H4 (cell line): ENCODE measurements around the gene NLGN4Y. TPM values are rescaled to one million over a fixed set of nuclear protein-coding genes. Genes with fewer than 3 reads are reported as not detected.
A peak's percentile ranks its signal among the peaks of the same experiment; 100 is the strongest.

Experiments used
- DNase-seq: peaks from one replicate; pipeline ENCODE4 v3.0.0-alpha.2; 2015; ENCODE audit warnings: low spot score
- total RNA-seq: library from RNA; depleted of rRNA; stranded (reverse); fragments of >200 nt; shearing (Covaris generic); gene quantifications from 2 replicates; pipeline ENCODE4 v1.2.3, GENCODE V29; 2014; rRNA removed

Gene NLGN4Y
- 6.1 and 7.1 TPM in 2 replicates for total RNA-seq

DNA sequence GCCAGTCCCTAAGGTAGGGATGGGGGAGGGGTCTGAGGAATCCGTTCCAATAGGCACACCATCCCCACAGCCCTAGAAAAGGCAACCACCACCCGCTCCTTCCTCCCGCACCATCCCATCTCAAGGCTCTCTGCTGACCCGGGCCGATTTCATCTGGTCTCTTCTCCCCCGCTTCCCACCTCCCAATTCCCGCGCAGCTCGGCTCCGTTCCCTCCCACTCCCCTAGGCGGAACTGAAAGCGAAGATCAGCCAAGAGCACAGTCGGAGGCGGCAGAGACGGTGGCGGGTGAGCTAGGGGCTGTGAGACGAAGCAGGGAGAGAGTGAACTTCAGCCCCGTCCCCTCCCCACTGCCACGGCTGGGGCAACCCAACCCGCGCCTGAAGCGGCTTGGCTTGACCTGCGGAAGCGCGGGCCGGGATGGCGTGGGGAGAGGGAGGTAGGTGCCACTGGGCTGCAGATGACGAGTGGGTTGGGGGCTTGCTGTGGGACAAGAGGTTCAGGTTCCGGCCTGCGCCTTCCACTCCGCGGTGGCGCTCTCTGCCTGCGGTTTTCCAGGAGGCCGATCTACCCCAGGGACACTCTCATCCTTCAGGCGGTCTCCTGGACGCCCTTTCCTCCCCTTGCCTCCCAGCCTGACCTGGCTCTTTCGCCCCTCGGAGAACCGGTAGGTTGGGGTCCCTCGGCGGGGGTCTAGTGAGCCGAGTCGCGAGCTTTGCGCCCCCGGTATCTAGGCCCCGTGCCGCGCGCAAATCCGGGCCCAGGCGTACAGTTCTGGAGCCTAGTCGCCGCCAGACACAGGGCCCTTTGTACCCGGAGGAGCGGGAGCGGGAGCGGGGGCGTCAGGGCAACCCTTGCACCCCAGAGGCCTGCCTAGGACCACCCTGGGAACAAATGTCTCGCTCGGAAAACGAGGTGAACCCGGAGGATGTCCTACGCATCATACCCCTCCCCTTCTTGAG, at the start of gene NLGN4Y:
Gene NLGN4Y (plus strand): TSS at position 258 of the 960 bp plus-strand sequence. CDS start 97,591 bp downstream, outside the sequence.
- peak; percentile 4 for DNase-seq

GRCh38 chrY:14485935-14486334, 38.4 kb upstream of the NLGN4Y start:
- no peak for DNase-seq

GRCh38 chrY:14490226-14490625, 34.1 kb upstream of the NLGN4Y start:
- DNase-seq = no peak

GRCh38 chrY:14498071-14498470, 26.3 kb upstream of the NLGN4Y start:
- no peak for DNase-seq

- DNase-seq = no peak
Observed at GRCh38 chrY:14504592-14504991, 19.7 kb upstream of the NLGN4Y start.

GRCh38 chrY:14522379-14522950, 1.9 kb upstream of the NLGN4Y start:
- DNase-seq = no peak

- no peak for DNase-seq
Observed at GRCh38 chrY:14523491-14524271, 648 bp upstream of the NLGN4Y start.

- peak; percentile 2 for DNase-seq
Observed at GRCh38 chrY:14525315-14525714, 986 bp downstream of the NLGN4Y start.

GRCh38 chrY:14528361-14528760, 4.0 kb downstream of the NLGN4Y start:
- no peak for DNase-seq

DNA sequence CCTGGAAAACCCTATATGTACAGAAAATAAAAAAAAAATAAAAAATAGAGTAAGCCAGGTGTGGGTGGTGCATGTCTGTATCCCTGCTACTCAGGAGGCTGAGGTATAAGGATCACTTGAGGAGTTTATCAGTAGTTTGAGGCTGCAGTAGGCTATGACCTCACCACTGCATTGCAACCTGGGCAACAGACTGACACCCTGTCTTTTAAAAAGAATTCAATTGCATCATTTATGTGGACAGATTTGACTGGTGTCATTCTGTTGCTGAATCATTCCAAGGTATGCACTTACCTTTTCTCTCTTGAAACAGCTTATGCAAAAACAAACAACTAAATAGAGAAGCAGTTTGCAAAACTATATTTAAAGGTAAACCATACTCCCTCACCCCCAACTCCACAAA, 12.4 kb downstream of the NLGN4Y start:
- no peak for DNase-seq

DNA sequence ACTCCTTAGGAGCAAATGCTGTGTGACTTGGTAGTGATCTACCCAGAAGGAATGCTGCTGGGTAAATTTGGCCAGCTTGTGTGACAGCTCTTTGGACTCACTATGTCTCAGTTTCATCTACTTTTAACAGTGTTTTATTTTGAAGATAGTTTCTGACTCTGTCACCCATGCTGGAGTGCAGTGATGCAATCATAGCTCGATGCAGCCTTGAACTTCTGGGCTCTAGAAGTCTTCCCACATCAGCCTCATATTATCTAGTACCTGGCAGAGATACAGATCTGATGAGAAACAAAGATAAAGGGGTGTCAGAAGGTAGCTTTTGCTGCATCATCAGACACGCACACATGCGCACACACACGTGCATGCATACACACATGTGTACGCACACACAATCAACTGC, 19.2 kb downstream of the NLGN4Y start:
- DNase-seq = no peak

DNA sequence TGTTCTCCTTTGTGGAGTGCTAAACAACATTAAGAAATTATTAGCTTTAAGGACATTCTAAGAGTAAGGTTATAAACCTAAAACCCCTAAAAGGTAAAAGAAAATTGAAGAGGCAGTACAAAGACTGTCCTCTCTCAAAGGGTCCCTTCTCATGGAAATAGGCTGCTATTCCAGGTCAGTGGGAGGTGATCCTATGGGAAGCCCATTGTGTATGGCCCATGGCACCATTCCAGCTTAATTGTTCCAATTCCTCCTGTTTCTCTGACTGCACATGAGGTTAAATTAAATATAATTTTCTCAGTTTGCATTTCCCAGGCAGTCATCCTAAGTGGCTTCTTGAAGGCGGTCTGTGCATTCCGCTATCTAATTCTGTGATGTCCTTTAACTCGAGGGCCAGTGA, 57.0 kb downstream of the NLGN4Y start:
- no peak for DNase-seq

GRCh38 chrY:14586725-14587124, 62.4 kb downstream of the NLGN4Y start:
- no peak for DNase-seq

DNA sequence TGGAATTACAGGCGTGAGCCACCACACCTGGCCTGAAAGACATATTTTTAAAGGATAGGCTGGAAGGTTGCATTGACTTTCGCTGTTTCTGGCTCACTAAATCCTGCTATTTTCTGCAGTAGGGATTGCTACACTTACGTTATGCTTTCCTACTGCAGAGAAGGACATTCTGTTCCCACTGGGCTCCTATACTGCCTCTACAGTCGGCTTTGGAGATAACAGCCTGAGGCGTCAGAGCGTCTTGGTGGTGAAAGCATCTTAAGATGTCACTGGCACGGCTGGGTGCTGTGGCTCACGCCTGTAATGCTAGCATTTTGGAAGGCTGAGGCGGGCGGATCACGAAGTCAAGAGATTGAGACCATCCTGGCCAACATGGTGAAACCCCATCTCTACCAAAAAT, 77.0 kb downstream of the NLGN4Y start:
- DNase-seq = no peak

- no peak for DNase-seq
Observed at GRCh38 chrY:14617625-14618024, 93.3 kb downstream of the NLGN4Y start.

GRCh38 chrY:14618513-14618912, 94.2 kb downstream of the NLGN4Y start:
- DNase-seq = peak; percentile 3

DNA sequence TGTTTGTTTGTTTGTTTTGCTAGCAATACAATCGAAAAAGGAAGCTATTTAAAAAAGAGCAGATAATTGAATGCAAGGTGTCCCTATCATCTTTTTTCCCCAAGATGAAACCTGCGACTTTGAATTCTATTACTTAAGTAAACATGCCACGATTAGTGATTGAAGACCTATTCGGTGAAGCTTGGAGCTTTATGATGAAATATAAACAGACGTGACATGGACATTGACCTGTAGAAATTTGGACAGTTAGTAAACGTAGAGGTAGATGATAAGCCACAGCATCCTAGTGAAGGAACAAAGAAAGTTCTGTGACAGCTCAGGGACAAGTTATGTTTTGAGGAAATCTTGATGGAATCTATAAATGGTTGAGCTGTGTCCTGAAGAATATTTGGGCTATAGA, 103.9 kb downstream of the NLGN4Y start:
- DNase-seq = no peak

GRCh38 chrY:14631676-14632075, 107.3 kb downstream of the NLGN4Y start:
- peak; percentile 49 for DNase-seq

GRCh38 chrY:14633718-14634117, 109.4 kb downstream of the NLGN4Y start:
- no peak for DNase-seq

- DNase-seq = no peak
Observed at GRCh38 chrY:14634954-14635353, 110.6 kb downstream of the NLGN4Y start.

GRCh38 chrY:14637551-14637950, 113.2 kb downstream of the NLGN4Y start:
- DNase-seq = peak; percentile 10

GRCh38 chrY:14641853-14642252, 117.5 kb downstream of the NLGN4Y start:
- DNase-seq = no peak
